PC-3 (cell line): Measurements from ENCODE around the gene AGAP1.

ENCODE experiments used
- CTCF ChIP-seq: fragments of 300-600 bp; sonication (generic); conservative IDR thresholded peaks from 2 replicates; pipeline ENCODE4 v1.5.1; 2017; ENCODE audit warnings: antibody characterized with exemption, low read depth, mild to moderate bottlenecking, low read length
- EZH2 ChIP-seq: fragments of 300-600 bp; sonication (generic); IDR thresholded peaks from one replicate; pipeline ENCODE4 v1.6.1; 2017; ENCODE audit warnings: antibody characterized with exemption, mild to moderate bottlenecking, low read length; ENCODE audit not compliant: unreplicated experiment
- EZH2phosphoT487 ChIP-seq: fragments of 300-600 bp; sonication (generic); IDR thresholded peaks from 2 replicates; pipeline ENCODE4 v1.6.1; 2018; ENCODE audit warnings: mild to moderate bottlenecking, antibody characterized with exemption, low read length, borderline replicate concordance

DNA sequence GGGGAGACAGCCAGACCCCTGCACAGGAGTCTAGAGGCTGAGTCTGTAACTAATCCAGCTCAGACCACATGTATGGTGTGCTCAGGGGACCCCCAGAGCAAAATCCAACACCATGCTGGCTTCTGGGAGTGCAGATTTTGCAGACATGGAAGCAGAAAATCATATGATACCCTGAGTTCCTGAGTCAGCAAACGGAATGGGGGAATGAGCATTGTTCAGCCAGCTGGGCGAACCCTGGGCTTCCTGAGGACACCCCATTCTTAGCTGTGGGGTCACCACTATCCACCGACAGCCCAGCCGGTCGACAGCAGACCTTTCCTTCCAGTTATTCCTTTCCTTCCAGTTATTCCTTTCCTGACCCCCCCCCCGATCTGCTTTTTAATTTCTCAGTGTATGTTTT, 351.4 kb downstream of the AGAP1 start:
- TF ChIP-seq CTCF, result no peak
- TF ChIP-seq EZH2, result no peak
- no peak for TF ChIP-seq EZH2phosphoT487
